Stimulated activated CD8-positive, alpha-beta memory T cell treated with anti-CD3 and anti-CD28 coated beads, Interleukin-4, amount 100 ng/mL, for 4 hours (primary cell): Measurements from ENCODE around the gene PHTF2.
A peak's percentile ranks its signal among the peaks of the same experiment; 100 is the strongest.
"Not testable (repeated sequence)": the region's sequence is repeated elsewhere in the genome, so short reads cannot be mapped to it uniquely, and the experiment has no call there.

ENCODE experiments used
- DNase-seq, 2 donors: peaks; one replicate each; pipeline ENCODE4 v3.0.0-alpha.2; 2020; ENCODE audit warnings: low read depth in 2 of 2, low spot score in 1 of 2

PHTF2 gene

GRCh38 chr7:77798394-77799077 is at the start of gene PHTF2, which contains the start of gene TMEM60:
TSS of gene PHTF2 (plus strand) at chr7:77798773.
TSS of gene TMEM60 (minus strand) at chr7:77798434. CDS start at chr7:77794373, 4,061 bp downstream.
- DNase-seq: peak; percentile 75 to 84

- no peak for DNase-seq
Observed at GRCh38 chr7:77752016-77752415, 46.6 kb upstream of the PHTF2 start.

- no peak for DNase-seq
Observed at GRCh38 chr7:77753173-77753572, 45.4 kb upstream of the PHTF2 start.

DNA sequence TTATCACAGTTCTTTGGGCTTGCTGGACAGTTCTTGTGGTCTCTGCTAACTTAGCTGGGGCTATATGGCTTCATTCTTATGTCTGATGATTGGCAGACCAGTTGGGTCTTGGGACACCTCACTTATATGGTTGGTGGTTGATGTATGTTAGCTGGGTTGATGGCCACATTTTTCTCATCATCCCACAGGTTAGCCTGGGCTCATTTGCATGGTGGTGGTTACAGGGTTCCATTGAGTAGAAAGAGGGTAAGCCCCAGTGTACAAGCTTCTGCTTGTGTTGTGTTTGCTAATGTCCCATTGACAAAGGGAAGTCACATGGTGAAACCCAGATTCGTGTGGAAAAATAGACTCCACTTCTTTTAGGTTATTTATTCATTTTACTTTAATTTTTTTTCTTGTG is 41.0 kb upstream of the PHTF2 start:
- DNase-seq: no peak

GRCh38 chr7:77759294-77759889 is 39.2 kb upstream of the PHTF2 start:
- peak in 1 of 2 donors; percentile 62 for DNase-seq

DNA sequence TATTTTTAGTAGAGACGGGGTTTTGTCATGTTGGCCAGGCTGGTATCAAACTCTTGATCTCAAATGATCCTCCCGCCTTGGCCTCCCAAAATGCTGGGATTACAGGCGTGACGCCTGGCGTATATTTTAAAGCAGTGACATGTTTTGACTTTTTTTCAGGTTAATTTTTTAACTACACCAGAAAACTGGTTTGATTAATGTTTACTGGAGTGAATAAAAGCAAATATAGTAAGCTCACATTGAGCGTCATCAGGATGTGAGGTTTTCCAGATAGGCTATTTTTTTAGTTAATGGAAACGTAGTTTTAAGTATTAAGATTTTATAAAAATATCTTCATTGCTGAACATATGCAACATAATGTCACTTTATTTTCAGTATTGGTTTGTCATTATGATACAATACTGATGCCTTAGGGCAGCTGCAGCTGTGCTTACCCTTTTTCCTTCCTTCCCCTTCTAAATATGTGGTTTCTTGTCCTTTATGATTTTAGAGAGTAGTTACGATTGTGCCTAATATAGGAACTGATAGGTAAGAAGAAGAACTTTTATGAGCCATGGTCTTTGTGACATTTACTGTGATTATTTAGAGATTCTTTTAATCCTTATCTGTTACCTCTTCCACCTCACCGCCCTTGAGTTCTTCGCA is 37.6 kb upstream of the PHTF2 start:
- no peak for DNase-seq

DNA sequence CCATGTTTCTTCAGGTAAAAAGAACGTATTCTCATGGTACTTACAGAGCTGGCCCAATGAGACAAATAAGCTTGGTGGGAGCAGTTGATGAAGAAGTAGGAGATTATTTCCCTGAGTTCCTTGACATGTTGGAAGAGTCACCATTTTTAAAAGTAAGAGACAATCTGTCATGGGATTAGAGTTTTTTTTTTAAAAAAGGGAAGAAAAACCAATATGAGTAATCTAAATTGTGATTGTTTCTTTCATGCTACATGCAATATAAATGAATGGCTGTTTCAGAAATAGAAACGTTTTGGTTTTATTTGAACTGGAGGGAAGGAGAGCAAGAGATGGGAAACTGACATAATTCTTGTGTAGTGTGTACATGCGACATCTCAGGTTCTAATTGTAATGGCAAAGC is 33.1 kb upstream of the PHTF2 start:
- no peak for DNase-seq

DNA sequence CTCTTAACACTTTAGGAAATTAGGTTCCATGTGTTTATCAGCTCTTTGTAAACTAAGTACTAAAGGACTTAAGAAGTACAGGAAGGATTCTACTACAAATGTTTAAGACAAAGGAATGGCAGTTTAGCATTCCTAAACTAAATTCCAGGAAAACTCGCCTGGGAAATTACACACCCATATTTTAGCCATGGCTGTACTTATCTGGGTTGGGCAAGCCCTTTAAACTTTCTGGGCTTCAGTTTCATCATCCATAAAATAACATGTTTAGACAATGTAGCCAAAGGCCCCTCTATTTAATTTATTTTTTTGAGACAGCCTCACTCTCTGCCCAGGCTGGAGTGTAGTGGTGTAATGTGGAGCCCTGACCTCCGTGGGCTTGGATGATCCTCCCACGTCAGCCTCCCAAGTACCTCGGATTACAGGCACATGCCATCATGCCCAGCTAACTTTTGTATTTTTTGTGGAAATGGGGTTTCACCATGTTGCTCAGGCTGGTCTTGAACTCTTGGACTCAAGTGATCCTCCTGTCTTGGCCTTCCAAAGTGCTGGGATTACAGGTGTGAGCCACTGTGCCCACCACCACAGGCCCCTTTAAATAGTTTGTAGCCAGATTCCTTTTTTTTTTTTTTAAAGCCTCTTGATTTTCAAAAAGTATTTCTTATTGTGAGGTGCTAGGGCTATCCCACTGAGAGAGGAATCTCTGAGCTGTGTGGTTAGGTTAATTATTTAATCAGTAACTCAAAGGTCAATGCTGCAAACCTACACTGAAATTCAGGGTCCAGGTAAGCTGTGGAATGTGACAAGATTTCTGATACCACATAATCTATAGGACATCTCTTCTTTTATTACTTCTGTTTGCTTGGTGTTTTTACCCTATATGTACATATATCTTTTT is 32.4 kb upstream of the PHTF2 start:
- no peak for DNase-seq

GRCh38 chr7:77766801-77767605 is 31.6 kb upstream of the PHTF2 start:
- no peak for DNase-seq

- no peak for DNase-seq
Observed at GRCh38 chr7:77770316-77770715, 28.3 kb upstream of the PHTF2 start.

DNA sequence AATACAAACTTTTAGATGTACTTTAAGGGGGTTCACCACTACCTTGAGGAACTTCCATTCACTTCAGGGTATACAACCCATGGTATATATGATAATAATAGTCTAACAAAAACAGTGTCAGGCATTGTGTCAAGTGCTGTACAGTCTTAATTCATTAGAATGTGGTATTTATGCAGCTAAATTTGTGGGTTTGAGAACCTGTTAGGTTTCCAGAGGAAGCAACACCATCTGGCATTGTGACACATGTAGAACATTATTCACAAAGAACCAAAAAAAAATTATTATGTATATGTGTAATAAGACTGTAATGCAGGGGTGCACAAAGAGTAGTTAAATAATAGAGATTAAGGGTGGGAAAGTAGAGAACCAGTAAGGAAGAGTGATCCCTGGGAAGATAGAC is 26.7 kb upstream of the PHTF2 start:
- DNase-seq: no peak

GRCh38 chr7:77778535-77778934 is 20.0 kb upstream of the PHTF2 start:
- no peak for DNase-seq

DNA sequence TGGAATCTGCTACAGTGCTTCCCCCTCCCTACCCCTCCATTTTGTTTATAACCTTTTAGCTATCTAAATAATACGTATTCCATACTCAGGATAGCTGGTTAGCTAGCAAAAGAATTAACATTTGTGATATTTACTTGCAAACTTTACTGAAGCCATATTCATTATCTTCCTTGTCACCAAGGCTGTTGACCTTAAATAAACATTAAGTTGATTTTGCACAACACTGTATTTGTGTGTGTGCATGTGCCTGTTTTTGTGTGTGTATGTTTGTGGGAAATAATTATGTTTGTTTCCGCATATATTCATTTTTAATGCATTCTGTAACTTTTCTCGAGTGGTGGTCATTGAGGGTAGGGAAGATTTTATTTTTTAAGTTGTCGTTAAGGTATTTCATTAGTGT is 16.2 kb upstream of the PHTF2 start:
- no peak for DNase-seq

DNA sequence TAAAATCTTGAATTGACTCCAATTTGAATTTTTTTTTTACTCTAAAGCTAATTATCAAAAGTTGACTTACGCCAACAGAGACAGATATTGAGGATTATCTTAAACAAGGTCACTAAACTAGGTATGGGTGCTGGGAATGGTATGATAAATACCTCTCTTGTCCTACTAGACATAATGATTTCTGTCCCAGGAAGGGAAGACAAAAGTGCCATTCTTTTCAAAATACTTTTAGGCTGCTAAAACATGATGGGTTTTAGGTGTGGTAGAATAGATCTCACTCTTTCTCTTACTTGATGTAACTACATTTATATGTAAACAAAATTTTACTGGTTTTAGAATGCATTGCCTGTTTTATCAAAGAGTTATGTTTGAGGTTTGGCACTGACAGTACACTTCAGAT is 15.5 kb upstream of the PHTF2 start:
- DNase-seq: no peak

- DNase-seq: no peak
Observed at GRCh38 chr7:77783545-77783944, 15.0 kb upstream of the PHTF2 start.

DNA sequence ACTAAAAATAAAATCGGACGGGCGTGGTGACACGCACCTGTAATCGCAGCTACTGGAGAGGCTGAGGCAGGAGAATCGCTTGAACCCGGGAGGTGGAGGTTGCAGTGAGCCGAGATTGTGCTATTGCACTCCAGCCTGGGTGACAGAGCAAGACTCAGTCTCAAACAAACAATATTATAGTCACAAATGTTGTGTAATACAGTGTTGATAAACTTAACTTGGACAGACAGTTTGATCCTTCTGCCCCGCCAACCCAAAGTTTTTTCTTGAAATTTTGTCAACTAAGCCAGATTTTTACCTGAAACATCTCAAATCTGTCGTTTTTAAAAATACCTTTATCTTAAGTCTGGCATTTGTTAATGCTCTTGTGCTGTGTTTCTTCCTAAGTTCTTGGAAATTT is 14.1 kb upstream of the PHTF2 start:
- not testable (repeated sequence) for DNase-seq

DNA sequence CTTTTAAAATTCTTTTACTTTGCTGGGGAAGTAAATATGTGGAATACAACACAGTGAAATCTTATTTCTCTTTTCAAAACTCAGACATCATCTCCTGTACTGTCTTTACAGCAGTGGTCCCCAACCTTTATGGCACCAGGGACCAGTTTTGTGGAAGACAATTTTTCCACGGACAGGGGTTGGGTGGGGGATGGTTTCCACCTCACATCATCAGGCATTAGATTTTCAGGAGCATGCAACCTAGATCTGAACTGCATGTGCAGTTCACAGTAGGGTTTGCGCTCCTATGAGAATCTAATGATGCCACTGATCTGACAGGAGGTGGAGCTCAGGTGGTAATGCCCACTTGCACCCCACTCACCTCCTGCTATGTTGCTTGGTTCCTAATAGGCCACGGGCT is 12.6 kb upstream of the PHTF2 start:
- no peak for DNase-seq

- no peak for DNase-seq
Observed at GRCh38 chr7:77786741-77787140, 11.8 kb upstream of the PHTF2 start.

DNA sequence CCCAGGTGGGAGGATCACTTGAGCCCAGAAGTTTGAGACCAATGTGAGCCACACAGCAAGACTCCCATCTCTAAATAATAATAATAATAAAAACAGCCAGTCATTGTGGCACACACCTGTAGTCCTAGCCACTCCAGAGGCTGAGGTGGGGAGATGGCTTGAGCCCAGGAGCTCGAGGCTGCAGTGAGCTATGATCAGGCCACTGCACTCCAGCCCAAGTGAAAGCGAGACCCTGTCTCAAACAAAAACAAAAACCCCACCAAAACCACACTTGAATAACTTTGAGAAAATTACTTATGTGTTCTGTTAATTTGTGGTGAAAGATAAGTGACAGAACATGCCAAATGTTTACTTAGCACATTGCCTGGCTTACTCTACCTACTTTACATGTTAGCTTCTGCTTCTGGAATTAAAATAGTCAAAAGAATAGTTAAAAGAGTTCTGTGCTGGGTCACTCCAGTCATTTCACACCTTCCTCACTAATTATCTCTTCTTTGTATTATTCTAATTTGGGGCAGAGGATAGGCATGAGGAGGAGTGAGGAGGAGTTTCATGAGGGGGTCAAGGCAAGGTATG is 10.2 kb upstream of the PHTF2 start:
- DNase-seq: no peak

GRCh38 chr7:77791336-77791735 is 7.2 kb upstream of the PHTF2 start:
- no peak for DNase-seq
